HepG2 (cell line): Measurements from ENCODE around the gene KRT34. TPM values are rescaled to one million over a fixed set of nuclear protein-coding genes. Genes with fewer than 3 reads are reported as not detected.

Experiments
- RAD21 ChIP-seq: fragments of 450-650 bp; formaldehyde crosslinking; IDR thresholded peaks from 2 replicates; pipeline ENCODE4 v1.5.0; 2020; ENCODE audit warnings: mild to moderate bottlenecking
- STAG1 ChIP-seq: sonication (generic); formaldehyde crosslinking; IDR thresholded peaks from 2 replicates; pipeline ENCODE4 v1.4.0; 2020; ENCODE audit warnings: missing genetic modification reagents
- polyA plus RNA-seq, 8 experiments: library from polyadenylated mRNA; depleted of rRNA in 3 of 8; stranded (reverse) in 7 of 8; unstranded in 1 of 8; fragments of >200 nt; fragmentation: Illumina TruSeq in 4 of 8; extraction: Trizol in 4 of 8; gene quantifications; 2 replicates each; pipeline versions ENCODE4 v1.2.1 to v1.2.3, GENCODE V29; 2011 to 2016; ENCODE audit warnings: low read depth in 4 of 8, missing spikeins in 1 of 8, mixed read lengths in 1 of 8; ENCODE audit not compliant: insufficient read depth in 1 of 8
- total RNA-seq, 5 experiments: library from RNA; depleted of rRNA; stranded (reverse); fragments of >200 nt; fragmentation: Illumina TruSeq; extraction: Trizol; gene quantifications; 2 replicates each; pipeline ENCODE4 v1.2.3, GENCODE V29; 2016; ENCODE audit warnings: low read depth in 1 of 5
- TF ChIP-seq, protein P1 (sequence below): sonication (generic); formaldehyde crosslinking; IDR thresholded peaks from 2 replicates; pipeline ENCODE4 v1.5.1; 2020; ENCODE audit warnings: mild to moderate bottlenecking, missing genetic modification reagents, moderate library complexity
- TF ChIP-seq, protein P2 (sequence below), 2 experiments: fragments of 450-650 bp in 1 of 2; sonication (generic) in 1 of 2; formaldehyde crosslinking; IDR thresholded peaks; 2 replicates each; pipeline versions ENCODE4 v1.5.0 to v1.8.0; 2020 to 2022; ENCODE audit warnings: mild to moderate bottlenecking in 1 of 2, missing genetic modification reagents in 1 of 2
- TF ChIP-seq, protein P3 (sequence below): sonication (generic); formaldehyde crosslinking; IDR thresholded peaks from 2 replicates; pipeline ENCODE4 v1.5.0; 2020; ENCODE audit warnings: mild to moderate bottlenecking, missing genetic modification reagents, moderate library complexity

Gene KRT34
- total and polyA plus RNA-seq, 2 of the 13 experiments (the other 11 are each of a cell fraction or from before 2014, with no cell fraction given), result not detected

DNA sequence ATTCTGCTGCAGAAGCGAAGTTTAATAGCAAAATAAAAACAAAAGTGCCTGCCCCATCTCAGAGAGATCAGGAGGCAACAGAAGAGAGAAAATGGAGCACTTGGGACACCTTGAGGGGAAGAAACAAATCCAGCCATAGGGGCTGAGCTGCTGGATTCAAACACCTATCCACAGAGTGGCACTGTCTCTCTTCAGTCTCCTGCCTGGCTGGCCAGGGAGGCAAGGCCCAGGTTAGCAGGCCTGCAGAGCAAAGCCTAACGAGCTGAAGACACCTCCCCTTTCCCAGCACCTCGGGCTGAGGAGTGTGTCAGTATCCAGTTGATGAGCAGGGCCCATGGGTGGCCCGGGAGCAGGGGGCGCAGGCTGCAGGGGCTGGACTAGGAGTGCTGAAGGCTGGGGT is 24.1 kb upstream of the KRT34 start (continued):
- TF ChIP-seq, protein P1, sequence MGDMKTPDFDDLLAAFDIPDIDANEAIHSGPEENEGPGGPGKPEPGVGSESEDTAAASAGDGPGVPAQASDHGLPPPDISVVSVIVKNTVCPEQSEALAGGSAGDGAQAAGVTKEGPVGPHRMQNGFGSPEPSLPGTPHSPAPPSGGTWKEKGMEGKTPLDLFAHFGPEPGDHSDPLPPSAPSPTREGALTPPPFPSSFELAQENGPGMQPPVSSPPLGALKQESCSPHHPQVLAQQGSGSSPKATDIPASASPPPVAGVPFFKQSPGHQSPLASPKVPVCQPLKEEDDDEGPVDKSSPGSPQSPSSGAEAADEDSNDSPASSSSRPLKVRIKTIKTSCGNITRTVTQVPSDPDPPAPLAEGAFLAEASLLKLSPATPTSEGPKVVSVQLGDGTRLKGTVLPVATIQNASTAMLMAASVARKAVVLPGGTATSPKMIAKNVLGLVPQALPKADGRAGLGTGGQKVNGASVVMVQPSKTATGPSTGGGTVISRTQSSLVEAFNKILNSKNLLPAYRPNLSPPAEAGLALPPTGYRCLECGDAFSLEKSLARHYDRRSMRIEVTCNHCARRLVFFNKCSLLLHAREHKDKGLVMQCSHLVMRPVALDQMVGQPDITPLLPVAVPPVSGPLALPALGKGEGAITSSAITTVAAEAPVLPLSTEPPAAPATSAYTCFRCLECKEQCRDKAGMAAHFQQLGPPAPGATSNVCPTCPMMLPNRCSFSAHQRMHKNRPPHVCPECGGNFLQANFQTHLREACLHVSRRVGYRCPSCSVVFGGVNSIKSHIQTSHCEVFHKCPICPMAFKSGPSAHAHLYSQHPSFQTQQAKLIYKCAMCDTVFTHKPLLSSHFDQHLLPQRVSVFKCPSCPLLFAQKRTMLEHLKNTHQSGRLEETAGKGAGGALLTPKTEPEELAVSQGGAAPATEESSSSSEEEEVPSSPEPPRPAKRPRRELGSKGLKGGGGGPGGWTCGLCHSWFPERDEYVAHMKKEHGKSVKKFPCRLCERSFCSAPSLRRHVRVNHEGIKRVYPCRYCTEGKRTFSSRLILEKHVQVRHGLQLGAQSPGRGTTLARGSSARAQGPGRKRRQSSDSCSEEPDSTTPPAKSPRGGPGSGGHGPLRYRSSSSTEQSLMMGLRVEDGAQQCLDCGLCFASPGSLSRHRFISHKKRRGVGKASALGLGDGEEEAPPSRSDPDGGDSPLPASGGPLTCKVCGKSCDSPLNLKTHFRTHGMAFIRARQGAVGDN (CRISPR knock-in tag), result peak; percentile 16; the same call in 1 of the 2 replicates
- TF ChIP-seq STAG1 (CRISPR knock-in tag) (peak; percentile 62), RAD21 (0 out of 2 replicates have a peak, but pooled peaks have one; percentile 15)
- TF ChIP-seq, protein P2, sequence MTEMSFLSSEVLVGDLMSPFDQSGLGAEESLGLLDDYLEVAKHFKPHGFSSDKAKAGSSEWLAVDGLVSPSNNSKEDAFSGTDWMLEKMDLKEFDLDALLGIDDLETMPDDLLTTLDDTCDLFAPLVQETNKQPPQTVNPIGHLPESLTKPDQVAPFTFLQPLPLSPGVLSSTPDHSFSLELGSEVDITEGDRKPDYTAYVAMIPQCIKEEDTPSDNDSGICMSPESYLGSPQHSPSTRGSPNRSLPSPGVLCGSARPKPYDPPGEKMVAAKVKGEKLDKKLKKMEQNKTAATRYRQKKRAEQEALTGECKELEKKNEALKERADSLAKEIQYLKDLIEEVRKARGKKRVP (CRISPR knock-in tag; IDR thresholded peaks at IDR 0.05), result no peak
- TF ChIP-seq, protein P3, sequence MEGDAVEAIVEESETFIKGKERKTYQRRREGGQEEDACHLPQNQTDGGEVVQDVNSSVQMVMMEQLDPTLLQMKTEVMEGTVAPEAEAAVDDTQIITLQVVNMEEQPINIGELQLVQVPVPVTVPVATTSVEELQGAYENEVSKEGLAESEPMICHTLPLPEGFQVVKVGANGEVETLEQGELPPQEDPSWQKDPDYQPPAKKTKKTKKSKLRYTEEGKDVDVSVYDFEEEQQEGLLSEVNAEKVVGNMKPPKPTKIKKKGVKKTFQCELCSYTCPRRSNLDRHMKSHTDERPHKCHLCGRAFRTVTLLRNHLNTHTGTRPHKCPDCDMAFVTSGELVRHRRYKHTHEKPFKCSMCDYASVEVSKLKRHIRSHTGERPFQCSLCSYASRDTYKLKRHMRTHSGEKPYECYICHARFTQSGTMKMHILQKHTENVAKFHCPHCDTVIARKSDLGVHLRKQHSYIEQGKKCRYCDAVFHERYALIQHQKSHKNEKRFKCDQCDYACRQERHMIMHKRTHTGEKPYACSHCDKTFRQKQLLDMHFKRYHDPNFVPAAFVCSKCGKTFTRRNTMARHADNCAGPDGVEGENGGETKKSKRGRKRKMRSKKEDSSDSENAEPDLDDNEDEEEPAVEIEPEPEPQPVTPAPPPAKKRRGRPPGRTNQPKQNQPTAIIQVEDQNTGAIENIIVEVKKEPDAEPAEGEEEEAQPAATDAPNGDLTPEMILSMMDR (CRISPR knock-in tag), result peak; percentile 66
